ENCODE measurements around the gene GPANK1.

GPANK1 gene

GRCh38 chr6:31691078-31691463 lies 26.3 kb upstream of the GPANK1 start:
- DNase-seq: no peak

GRCh38 chr6:31690231-31691077 lies 25.7 kb upstream of the GPANK1 start:
- DNase-seq: no peak

- no peak for DNase-seq
Observed at GRCh38 chr6:31689249-31690110, 24.7 kb upstream of the GPANK1 start.

- no peak for DNase-seq
Observed at GRCh38 chr6:31687860-31688693, 23.3 kb upstream of the GPANK1 start.

GRCh38 chr6:31687321-31687720 lies 22.5 kb upstream of the GPANK1 start:
- no peak for DNase-seq

GRCh38 chr6:31686483-31686882 lies 21.7 kb upstream of the GPANK1 start:
- no peak for DNase-seq

GRCh38 chr6:31683591-31683990 lies 18.8 kb upstream of the GPANK1 start:
- DNase-seq: no peak

GRCh38 chr6:31681135-31681671 lies 16.4 kb upstream of the GPANK1 start:
- DNase-seq: peak; percentile 59 to 82 (median 66)

- peak; percentile 77 to 91 (median 86) for DNase-seq
Observed at GRCh38 chr6:31680226-31681134, 15.7 kb upstream of the GPANK1 start, which contains the start of gene LY6G5C. Gene LY6G5C (minus strand): TSS chr6:31681067. CDS start chr6:31680373, 694 bp downstream.

- DNase-seq: no peak
Observed at GRCh38 chr6:31677955-31678354, 13.2 kb upstream of the GPANK1 start.

- no peak for DNase-seq
Observed at GRCh38 chr6:31676904-31677303, 12.1 kb upstream of the GPANK1 start.

- no peak for DNase-seq
Observed at GRCh38 chr6:31676322-31676903, 11.6 kb upstream of the GPANK1 start.

- no peak for DNase-seq
Observed at GRCh38 chr6:31669676-31670075, 4.9 kb upstream of the GPANK1 start, which contains the start of gene LY6G5B. Gene LY6G5B (plus strand): TSS chr6:31669976. CDS start chr6:31670951, 975 bp downstream.

GRCh38 chr6:31666337-31666965 lies 1.7 kb upstream of the GPANK1 start:
- peak; percentile 71 to 87 (median 80) for DNase-seq

GRCh38 chr6:31665501-31666336 lies 922 bp upstream of the GPANK1 start, which contains the start of gene CSNK2B:
Gene CSNK2B (plus strand): TSS chr6:31666080. CDS start chr6:31666832, 752 bp downstream.
- DNase-seq: peak; percentile 98 to 99 (median 99)

- peak in 1 of 4 experiments; percentile 25 for DNase-seq
Observed at GRCh38 chr6:31663961-31664789, 622 bp downstream of the GPANK1 start.

- DNase-seq: peak in 2 of 4 experiments; percentile 27 to 45
Observed at GRCh38 chr6:31663126-31663960, 1.5 kb downstream of the GPANK1 start.

Data from suppressor macrophage (primary cell).